IPS-20b (cell line): ENCODE results near the gene ATP2C1.
"Not testable (repeated sequence)": the region's sequence is repeated elsewhere in the genome, so short reads cannot be mapped to it uniquely, and the experiment has no call there.

Experiments
- H3K27ac ChIP-seq: one replicate; pipeline ENCODE4 v1.5.1; 2013; ENCODE audit warnings: low read length
- H3K27me3 ChIP-seq: 2 replicates; pipeline ENCODE4 v1.6.1; 2013; ENCODE audit warnings: mild to moderate bottlenecking, low read length, inconsistent platforms; ENCODE audit not compliant: insufficient read depth
- H3K36me3 ChIP-seq: 2 replicates; pipeline ENCODE4 v1.6.1; 2013; ENCODE audit warnings: low read depth, mild to moderate bottlenecking, inconsistent platforms, low read length, moderate library complexity; ENCODE audit not compliant: insufficient read depth
- H3K4me1 ChIP-seq: 2 replicates; pipeline ENCODE4 v1.6.1; 2013; ENCODE audit warnings: mild to moderate bottlenecking, control low read depth, inconsistent platforms, low read length, moderate library complexity; ENCODE audit not compliant: insufficient read depth
- H3K4me3 ChIP-seq: 2 replicates; pipeline ENCODE4 v1.5.1; 2013; ENCODE audit warnings: mild to moderate bottlenecking, low read length, inconsistent platforms
- H3K9ac ChIP-seq: 2 replicates; pipeline ENCODE4 v1.6.1; 2013; ENCODE audit warnings: low read depth, mild to moderate bottlenecking, inconsistent platforms, low read length, moderate library complexity
- H3K9me3 ChIP-seq: 2 replicates; pipeline ENCODE4 v1.6.1; 2013; ENCODE audit warnings: mild to moderate bottlenecking, low read depth, low read length, inconsistent platforms; ENCODE audit not compliant: insufficient read depth

The ATP2C1 gene

DNA sequence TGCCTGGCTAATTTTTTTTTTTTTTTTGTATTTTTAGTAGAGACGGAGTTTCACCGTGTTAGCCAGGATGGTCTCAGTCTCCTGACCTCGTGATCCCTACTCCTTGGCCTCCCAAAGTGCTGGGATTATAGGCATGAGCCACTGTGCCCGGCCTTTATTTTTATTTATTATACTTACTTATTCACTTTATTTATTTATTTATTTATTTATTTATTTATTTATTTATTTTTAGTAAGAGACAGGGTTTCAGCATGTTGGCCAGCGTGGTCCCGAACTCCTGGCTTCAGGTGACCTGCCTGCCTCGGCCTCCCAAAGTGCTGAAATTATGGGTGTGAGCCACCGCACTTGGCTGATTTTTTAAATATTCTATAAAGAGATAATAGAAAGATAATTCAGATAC is 31.8 kb upstream of the ATP2C1 start:
- not testable (repeated sequence) for H3K9ac ChIP-seq, H3K36me3 ChIP-seq, H3K4me1 ChIP-seq, H3K4me3 ChIP-seq, H3K27me3 ChIP-seq, H3K27ac ChIP-seq, H3K9me3 ChIP-seq

DNA sequence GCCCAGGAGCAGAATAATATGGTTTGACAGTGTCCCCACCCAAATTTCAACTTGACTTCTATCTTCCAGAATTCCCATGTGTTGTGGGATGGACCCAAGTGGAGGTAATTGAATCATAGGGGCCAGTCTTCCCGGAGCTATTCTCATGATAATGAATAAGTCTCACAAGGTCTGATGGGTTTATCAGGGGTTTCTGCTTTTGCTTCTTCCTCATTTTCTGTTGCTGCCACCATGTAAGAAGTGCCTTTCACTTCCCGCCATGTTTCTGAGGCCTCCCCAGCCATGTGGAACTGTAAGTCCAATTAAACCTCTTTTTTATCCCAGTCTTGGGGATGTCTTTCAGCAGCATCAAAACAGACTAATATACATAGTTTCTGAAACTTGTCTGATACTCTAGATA is 28.4 kb upstream of the ATP2C1 start:
- no peak overlapping the region for H3K4me3 ChIP-seq
- no peaks in the 10 kb centered on the region for H3K36me3 ChIP-seq

DNA sequence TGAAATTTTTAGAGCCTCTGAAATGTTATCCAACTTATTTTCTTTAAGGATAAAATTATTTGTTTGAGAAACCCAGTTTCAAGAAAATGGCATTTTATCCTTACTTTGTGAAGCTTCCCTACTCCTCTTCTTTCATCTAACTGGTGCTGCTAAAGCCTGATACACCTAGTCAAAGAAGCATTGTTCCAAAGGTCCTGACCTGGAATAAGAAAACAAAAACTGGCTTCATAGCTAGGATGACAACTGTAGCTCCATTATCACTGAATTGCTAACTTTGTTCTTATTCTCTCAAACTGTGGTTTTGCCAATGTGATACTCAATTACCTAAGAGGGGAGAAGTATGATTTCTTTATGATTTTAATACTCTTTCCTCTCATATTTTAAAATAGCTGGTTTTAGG is 27.6 kb upstream of the ATP2C1 start:
- peaks cover 4% of the 10 kb centered on the region; the same call in 1 of the 2 replicates for H3K9me3 ChIP-seq
- no peak overlapping the region for H3K9ac ChIP-seq
- H3K27ac ChIP-seq: no peak overlapping the region
- H3K4me1 ChIP-seq: no peaks in the 10 kb centered on the region
- H3K4me3 ChIP-seq: no peak overlapping the region
- no peaks in the 10 kb centered on the region for H3K36me3 ChIP-seq
- H3K27me3 ChIP-seq: no peaks in the 10 kb centered on the region

More for the DNA sequence above, 28.4 kb upstream of the ATP2C1 start:
- H3K4me1 ChIP-seq: no peaks in the 10 kb centered on the region
- no peak overlapping the region for H3K9ac ChIP-seq
- peaks cover 4% of the 10 kb centered on the region; the same call in 1 of the 2 replicates for H3K9me3 ChIP-seq
- H3K27ac ChIP-seq: no peak overlapping the region
- no peaks in the 10 kb centered on the region for H3K27me3 ChIP-seq

DNA sequence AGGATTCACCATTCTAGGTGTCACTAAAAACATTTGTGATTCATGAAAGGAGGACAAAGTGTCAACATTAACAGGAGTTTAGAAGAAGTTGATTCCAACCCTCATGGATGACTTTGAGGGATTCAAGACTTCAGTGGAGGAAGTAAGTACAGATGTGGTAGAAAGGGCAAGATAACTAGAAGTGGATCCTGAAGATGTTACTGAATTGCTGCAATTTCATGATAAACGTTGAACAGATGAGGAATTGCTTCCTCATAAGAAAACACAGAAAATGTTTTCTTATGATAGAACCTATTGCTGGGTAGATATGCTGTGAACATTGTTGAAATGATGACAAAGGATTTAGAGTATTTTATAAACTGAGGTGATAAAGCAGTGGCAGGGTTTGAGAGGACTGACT is 23.5 kb upstream of the ATP2C1 start:
- H3K4me1 ChIP-seq: no peaks in the 10 kb centered on the region
- peaks cover 4% of the 10 kb centered on the region; the same call in 1 of the 2 replicates for H3K9me3 ChIP-seq
- no peaks in the 10 kb centered on the region for H3K36me3 ChIP-seq
- no peak overlapping the region for H3K9ac ChIP-seq
- H3K27me3 ChIP-seq: no peaks in the 10 kb centered on the region
- H3K27ac ChIP-seq: no peak overlapping the region
- no peak overlapping the region for H3K4me3 ChIP-seq

DNA sequence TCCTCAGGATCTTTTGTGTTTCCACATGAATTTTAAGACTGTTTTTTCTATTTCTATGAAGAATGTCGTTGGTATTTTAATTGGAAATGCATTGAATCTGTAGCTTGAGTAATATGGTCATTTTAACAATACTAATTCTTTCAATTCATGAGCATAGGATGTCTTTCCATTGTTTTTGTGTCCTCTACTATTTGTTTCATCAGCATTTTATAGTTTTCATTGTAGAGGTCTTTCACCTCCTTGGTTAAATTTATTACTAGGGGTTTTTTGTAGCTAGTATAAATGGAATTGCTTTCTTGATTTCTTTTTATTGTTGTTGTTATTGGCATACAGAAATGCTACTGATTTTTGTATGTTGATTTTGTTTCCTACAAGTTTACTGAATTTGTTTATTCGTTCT is 17.3 kb upstream of the ATP2C1 start:
- Histone ChIP-seq H3K27me3 (no peaks in the 10 kb centered on the region), H3K9ac (no peak overlapping the region), H3K36me3 (no peaks in the 10 kb centered on the region), H3K27ac (no peak overlapping the region), H3K4me3 (no peak overlapping the region), H3K9me3 (peaks cover 3% of the 10 kb centered on the region; the same call in 1 of the 2 replicates), H3K4me1 (no peaks in the 10 kb centered on the region)

DNA sequence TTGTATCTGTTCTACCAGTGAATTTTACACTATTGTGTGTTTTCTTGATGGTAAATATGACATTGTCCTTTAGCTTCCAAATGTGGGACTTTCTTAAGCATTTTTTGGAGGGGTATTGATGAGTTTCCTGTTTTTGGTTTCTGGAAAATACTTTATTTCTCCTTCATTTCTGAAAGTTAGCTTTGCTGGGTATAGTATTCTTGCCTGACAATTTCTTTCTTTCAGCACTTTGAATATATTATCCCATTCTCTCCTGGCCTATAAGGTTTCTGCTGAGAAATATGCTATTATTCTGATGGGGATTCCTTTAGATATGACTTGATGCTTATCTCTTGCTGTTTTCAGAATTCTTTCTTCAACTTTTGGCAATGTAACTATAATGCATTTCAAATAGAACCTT is 15.4 kb upstream of the ATP2C1 start:
- Histone ChIP-seq H3K9ac (no peak overlapping the region), H3K9me3 (peaks cover 3% of the 10 kb centered on the region; the same call in 1 of the 2 replicates), H3K27ac (no peak overlapping the region), H3K4me3 (no peak overlapping the region), H3K27me3 (no peaks in the 10 kb centered on the region), H3K36me3 (no peaks in the 10 kb centered on the region), H3K4me1 (no peaks in the 10 kb centered on the region)

DNA sequence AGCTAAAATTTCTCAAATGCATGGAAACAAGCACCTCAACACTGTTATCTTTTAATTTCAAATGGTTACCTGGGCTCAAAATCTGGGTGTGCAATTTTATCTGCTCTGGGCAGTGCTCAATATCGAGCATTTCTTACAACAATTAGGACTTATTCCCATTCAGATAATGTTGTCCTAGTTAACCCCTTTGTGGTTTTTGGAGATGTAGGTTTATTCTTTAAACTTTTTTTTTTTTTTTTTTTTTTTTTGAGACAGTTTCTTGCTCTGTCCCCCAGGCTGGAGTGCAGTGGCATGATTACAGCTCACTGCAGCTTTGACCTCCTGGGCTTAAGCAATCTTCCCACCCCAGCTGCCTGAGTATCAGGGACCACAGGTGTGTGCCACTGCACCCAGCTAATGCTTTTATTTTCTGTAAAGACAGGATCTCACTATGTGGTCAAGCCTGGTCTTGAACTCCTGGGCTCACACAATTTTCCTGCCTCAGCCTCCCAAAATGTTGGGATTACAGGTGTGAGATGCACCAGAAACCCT is 4.4 kb upstream of the ATP2C1 start:
- H3K27me3 ChIP-seq: no peaks in the 10 kb centered on the region
- H3K9ac ChIP-seq: no peak overlapping the region
- no peaks in the 10 kb centered on the region for H3K4me1 ChIP-seq

DNA sequence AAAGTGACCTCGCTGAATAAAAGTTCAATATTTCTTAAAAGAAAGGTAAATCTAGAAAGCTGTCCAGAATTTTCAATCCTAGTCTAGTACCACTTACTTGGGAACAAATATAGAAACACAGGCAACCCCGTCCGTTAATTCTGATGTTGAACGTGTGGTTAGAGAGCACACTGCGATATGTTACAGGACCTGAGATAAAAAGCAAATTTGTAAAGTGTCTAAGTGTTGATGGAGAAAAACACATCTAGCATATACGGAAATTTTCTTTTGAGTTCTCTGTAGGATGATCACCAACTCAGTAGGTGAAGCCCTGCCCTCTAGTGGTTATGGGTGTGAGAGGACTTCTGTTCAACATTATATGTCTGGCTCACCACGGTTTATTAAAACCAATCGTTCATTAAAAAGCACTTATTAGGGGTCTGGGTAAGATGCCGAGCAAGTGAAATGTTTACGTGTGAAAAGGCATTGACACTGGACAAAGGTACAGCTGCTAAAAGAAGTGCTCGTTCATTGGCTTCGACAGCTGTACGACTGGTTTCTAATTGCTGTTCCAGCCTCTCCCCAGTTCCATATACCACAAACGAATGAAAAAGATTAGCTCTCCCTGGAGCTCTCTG is 1.0 kb upstream of the ATP2C1 start:
- Histone ChIP-seq H3K4me3 (peak overlapping the region; percentile 85), H3K27me3 (no peaks in the 10 kb centered on the region), H3K27ac (peak overlapping the region; percentile 67), H3K9me3 (no peaks in the 10 kb centered on the region), H3K9ac (peak overlapping the region; percentile 87; the same call in 1 of the 2 replicates), H3K36me3 (no peaks in the 10 kb centered on the region), H3K4me1 (peaks cover 25% of the 10 kb centered on the region)

More for the DNA sequence above, 4.4 kb upstream of the ATP2C1 start:
- H3K4me3 ChIP-seq: no peak overlapping the region
- H3K27ac ChIP-seq: no peak overlapping the region
- H3K9me3 ChIP-seq: no peaks in the 10 kb centered on the region
- H3K36me3 ChIP-seq: no peaks in the 10 kb centered on the region

DNA sequence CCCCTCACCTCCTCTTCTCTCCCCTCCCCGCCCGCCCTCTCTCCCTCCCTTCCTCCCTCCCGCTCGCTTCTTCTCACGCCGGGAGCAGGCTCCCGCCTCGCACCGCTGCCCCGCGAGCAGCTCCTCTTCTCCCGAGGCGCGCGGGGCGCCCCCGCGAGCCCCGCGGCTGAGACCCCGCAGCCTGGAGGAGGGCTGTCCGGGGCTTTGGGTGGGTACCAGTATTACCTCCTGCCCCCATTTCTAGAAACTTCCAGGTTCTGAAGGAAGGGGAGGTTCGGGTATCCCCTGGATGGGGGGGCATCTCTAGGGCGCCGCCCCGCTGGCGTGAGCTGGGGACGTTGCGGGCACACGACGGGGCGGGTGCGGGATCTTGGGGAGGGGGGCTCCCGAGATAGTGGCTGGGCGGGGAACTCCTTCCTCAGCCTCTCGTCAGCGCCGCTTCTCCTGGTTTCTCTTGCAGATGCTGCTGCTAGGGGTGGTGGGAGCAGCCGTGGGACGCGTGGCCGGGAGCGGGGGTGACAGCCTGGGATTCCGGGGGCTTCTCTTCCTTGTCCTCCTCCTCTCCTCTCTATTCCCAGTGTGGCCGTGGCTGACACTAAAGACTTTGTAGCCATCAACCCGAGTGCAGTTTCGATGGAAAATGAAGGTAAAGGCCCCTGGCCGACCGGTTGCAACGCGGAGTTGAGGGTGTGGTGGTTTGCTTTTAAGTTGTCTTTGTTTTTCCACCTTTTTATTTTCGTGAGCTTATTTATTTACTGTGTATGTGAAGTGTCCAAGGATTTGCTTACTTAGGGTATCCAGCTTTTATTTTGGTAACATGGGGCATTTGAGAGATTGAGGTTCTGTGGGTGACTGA is 474 bp downstream of the ATP2C1 start:
- Histone ChIP-seq H3K36me3 (no peaks in the 10 kb centered on the region), H3K9me3 (no peaks in the 10 kb centered on the region), H3K27me3 (no peaks in the 10 kb centered on the region), H3K4me1 (peaks cover 39% of the 10 kb centered on the region), H3K9ac (peak overlapping the region; percentile 85; the same call in 1 of the 2 replicates), H3K4me3 (peak overlapping the region; percentile 85), H3K27ac (peak overlapping the region; percentile 45)

DNA sequence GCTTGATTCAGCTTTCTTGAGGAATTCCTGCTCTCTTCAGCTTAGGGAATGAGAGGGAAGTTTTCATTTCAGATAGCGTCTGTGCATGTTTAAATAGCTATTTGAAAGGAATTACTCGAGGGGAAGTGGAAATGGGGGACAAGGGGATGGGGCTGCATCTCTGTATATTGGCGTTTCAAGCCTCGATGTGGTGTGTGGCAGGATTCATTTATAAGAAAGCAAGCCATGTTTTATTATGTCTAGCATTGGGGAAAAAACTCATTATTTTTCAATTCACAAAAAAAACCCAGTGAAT is 1.0 kb downstream of the ATP2C1 start:
- Histone ChIP-seq H3K9ac (peak overlapping the region; percentile 85; the same call in 1 of the 2 replicates), H3K36me3 (no peaks in the 10 kb centered on the region), H3K9me3 (no peaks in the 10 kb centered on the region), H3K4me1 (peaks cover 44% of the 10 kb centered on the region), H3K27ac (peak overlapping the region; percentile 45), H3K4me3 (peak overlapping the region; percentile 85), H3K27me3 (no peaks in the 10 kb centered on the region)

DNA sequence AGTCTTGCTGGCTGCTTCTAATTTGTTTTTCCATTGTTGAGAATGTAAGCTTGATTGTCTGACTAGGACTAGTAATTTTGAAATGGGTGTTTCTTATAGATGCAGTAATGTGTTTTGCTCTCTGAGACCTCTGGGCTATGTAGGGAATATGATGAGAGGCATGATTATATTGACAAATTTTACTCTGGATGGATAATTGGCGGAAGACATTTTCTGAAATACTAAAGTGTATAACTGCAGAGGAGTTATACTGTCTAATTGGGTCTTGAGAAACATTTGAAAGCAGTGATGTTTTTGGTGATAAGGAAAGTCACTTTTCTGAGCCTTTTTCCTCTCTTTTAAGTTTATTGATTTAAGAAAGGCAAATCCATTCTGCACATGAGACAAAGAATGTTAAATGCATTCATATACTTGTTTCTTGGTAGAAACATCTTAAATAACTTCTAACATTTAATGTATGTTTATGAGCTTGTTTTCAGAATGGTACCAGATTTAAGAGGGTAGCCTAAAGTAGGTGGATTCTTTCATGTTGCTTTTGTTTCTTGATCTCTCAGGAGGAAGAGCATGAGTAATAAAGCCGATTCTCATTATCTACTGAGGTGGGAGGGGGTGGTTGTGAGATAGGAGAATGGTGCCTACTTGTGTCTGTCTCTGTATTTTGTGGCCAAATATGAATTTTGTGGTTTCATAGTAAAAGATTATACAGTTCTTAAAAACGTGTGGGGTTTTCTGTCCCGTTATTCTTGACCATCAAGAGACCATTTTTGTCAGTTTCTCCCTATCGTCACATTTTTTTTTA is 2.0 kb downstream of the ATP2C1 start:
- peak overlapping the region; percentile 85 for H3K4me3 ChIP-seq
- H3K9ac ChIP-seq: peak overlapping the region; percentile 85; the same call in 1 of the 2 replicates
- no peak overlapping the region for H3K27ac ChIP-seq
- H3K27me3 ChIP-seq: no peaks in the 10 kb centered on the region
- H3K36me3 ChIP-seq: no peaks in the 10 kb centered on the region
- H3K9me3 ChIP-seq: no peaks in the 10 kb centered on the region
- H3K4me1 ChIP-seq: peaks cover 44% of the 10 kb centered on the region
